ENCODE results near the gene C1orf21. TPM values are rescaled to one million over a fixed set of nuclear protein-coding genes. Genes with fewer than 3 reads are reported as not detected.

The C1orf21 gene
- total and polyA plus RNA-seq, 2 of the 4 experiments (the other 2 are of a cell fraction) = 6.4 to 9.9 TPM

GRCh38 chr1:184395937-184396480 lies 9.2 kb downstream of the C1orf21 start:
- H4K91ac ChIP-seq (ENCODE audit: insufficient read depth, low read depth, low read length) = no peak overlapping the region
- H3K9me1 ChIP-seq (ENCODE audit: insufficient read depth, low read length) = no peaks in the 10 kb centered on the region
- H2BK20ac ChIP-seq (ENCODE audit: low read depth, low read length) = no peak overlapping the region
- dilution Hi-C loops (cut with HindIII; ENCODE audit: low sequenced_read_pairs, unreplicated experiment) = no loop called here
- intact Hi-C loops (cut with micrococcal nuclease) = no loop called here
- H3K4me3 ChIP-seq (ENCODE audit: insufficient read depth, low read depth, low read length) = no peak overlapping the region
- no peak overlapping the region for H3K4ac ChIP-seq (ENCODE audit: low read depth, low read length)
- no peak overlapping the region for H3K14ac ChIP-seq (replicated peaks; ENCODE audit: low read depth, low read length)
- no peak overlapping the region for H4K8ac ChIP-seq (ENCODE audit: low read depth in 2 of 2, low read length in 2 of 2)
- no peaks in the 10 kb centered on the region for H3K36me3 ChIP-seq (ENCODE audit: control insufficient read depth, insufficient read depth, low read length)
- H4K20me1 ChIP-seq (ENCODE audit: insufficient read depth, low read length) = no peaks in the 10 kb centered on the region
- H3K18ac ChIP-seq (ENCODE audit: low read depth, low read length) = no peak overlapping the region
- WGBS, 2 experiments (ENCODE audit: extremely low coverage in 2 of 2, insufficient read length in 1 of 2) = 100% methylated on average over 2 of the region's 2 CpGs; no CpG with 5 or more reads in 1 of the 2 experiments
- no peak overlapping the region for H2BK15ac ChIP-seq (ENCODE audit: low read depth, low read length)
- ATAC-seq (ENCODE audit: low read depth) = no peak
- no peak overlapping the region for H2BK120ac ChIP-seq (ENCODE audit: low read depth, low read length)
- no peaks in the 10 kb centered on the region for H3K27me3 ChIP-seq (ENCODE audit: control insufficient read depth, insufficient read depth, low read length)
- ChIA-PET CTCF (no interaction called here), POLR2A (ENCODE audit: unreplicated experiment) (no interaction called here)
- no peak overlapping the region for H4K5ac ChIP-seq (ENCODE audit: low read depth, low read length)
- H3K9me3 ChIP-seq (ENCODE audit: control insufficient read depth, insufficient read depth, low read length) = no peaks in the 10 kb centered on the region
- H3K23ac ChIP-seq (ENCODE audit: low read depth, low read length) = no peak overlapping the region
- no peak overlapping the region for H2AFZ ChIP-seq (replicated peaks; ENCODE audit: low read length, poor library complexity)
- no TSS peak for BruUV-seq (replicated peaks)
- no peak overlapping the region for H2AK9ac ChIP-seq (replicated peaks; ENCODE audit: low read depth, low read length, poor library complexity)
- no peak overlapping the region for H2BK5ac ChIP-seq (ENCODE audit: low read depth, low read length, poor library complexity, severe bottlenecking)
- peaks cover 2% of the 10 kb centered on the region; the same call in 1 of the 2 replicates for H3K4me1 ChIP-seq (ENCODE audit: control insufficient read depth, insufficient read depth, low read length)
- DNase-seq = no peak
- no peak overlapping the region for H2AK5ac ChIP-seq (ENCODE audit: low read depth, low read length)
- no peak overlapping the region for H3K4me2 ChIP-seq (ENCODE audit: low read depth, low read length)
- H3K27ac ChIP-seq (ENCODE audit: insufficient read depth, low read length) = no peak overlapping the region
- in situ Hi-C loops (cut with MboI; ENCODE audit: low sequenced_read_pairs) = no loop called here
- TF ChIP-seq CHD1 (IDR thresholded peaks at IDR 0.05; ENCODE audit: low read depth, low read length) = no peak
- TF ChIP-seq MAFK (IDR thresholded peaks at IDR 0.05; ENCODE audit: low read depth, low read length) = no peak
- TF ChIP-seq CTCF (conservative IDR thresholded peaks at IDR 0.05; ENCODE audit: low read depth, low read length) = no peak
- TF ChIP-seq RAD21 (IDR thresholded peaks at IDR 0.05; ENCODE audit: low read length) = no peak
- no peak for TF ChIP-seq MAZ (IDR thresholded peaks at IDR 0.05; ENCODE audit: borderline replicate concordance, low read depth, low read length)
- no peak for TF ChIP-seq RCOR1 (IDR thresholded peaks at IDR 0.05; ENCODE audit: insufficient replicate concordance, low read length)
- no peak for TF ChIP-seq FOS (IDR thresholded peaks at IDR 0.05; ENCODE audit: low read depth, low read length)
- H3K56ac ChIP-seq (ENCODE audit: extremely low read depth, insufficient read depth, low read length) = no peak overlapping the region
- peaks cover 10 to 23% of the 10 kb centered on the region in 2 experiments; a peak in 3 of 4 replicates for H3K79me1 ChIP-seq (ENCODE audit: low read depth in 1 of 2, low read length in 2 of 2)
- H3K9ac ChIP-seq (ENCODE audit: low read depth, low read length) = no peak overlapping the region
